HG03064 (cell line): ENCODE measurements around the gene KCNMB2.
A peak's percentile ranks its signal among the peaks of the same experiment; 100 is the strongest.

Source experiments
- ATAC-seq: cut with Tn5 transposase; IDR thresholded peaks from one replicate; pipeline ENCODE4 v1.9.1; 2021; ENCODE audit warnings: low read depth; ENCODE audit not compliant: unreplicated experiment

KCNMB2 gene

DNA sequence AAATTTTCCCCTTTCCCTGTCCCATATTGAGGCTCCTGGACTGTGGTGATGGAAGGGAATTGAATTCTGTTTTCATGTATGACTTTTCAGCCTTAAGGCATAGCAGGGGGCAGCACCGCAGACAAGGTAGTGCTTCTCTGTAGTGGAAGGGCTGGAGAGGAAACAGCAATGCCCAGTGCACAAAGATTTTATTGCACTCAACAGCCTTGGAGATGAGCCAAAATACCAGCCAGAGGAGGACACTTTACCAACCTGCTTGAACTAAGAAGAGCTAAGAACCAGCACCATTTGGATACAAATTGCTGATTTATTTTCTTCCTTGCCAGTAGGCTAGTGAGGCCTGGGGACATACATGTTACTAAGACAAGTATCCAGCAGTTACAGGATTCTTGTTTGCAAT is 98.7 kb downstream of the KCNMB2 start:
- ATAC-seq: no peak

DNA sequence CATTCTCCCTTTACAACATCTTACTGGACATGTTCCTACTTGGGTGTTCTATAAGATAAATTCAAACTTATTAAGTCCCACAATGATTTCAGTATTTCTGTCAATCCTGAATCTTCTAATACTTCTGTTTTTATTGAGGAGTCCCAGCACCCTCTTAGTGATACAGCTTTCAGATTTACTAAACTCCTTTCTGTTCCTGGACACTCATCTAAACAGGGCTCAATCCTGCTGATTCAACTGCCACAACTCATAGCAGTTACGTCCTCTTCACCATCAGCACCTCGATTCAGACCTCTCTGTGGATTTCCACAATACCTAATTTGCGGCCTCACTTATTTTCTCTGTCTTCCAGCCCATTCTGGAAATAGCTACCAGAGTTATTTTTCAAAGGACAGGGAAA is 101.6 kb downstream of the KCNMB2 start:
- ATAC-seq: no peak

DNA sequence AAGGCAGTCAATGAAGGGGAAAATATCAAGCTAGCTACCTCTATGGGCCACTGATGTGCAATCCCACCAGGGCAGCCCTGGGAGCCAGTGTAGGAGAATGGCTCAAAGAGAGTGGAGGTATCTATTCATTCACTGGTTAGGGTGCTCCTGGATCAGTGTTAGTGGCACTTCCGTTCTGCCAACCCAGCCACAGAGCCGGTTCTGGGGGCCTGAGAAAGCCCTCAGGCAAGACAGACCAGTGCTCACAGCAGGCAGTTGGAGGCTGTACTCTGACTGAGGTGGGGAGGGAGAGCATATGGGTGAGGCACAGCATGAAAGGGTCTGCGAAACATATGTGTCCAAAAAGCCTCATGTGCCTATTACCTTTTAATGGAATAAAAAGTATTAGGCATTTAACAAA is 109.3 kb downstream of the KCNMB2 start:
- ATAC-seq: no peak

DNA sequence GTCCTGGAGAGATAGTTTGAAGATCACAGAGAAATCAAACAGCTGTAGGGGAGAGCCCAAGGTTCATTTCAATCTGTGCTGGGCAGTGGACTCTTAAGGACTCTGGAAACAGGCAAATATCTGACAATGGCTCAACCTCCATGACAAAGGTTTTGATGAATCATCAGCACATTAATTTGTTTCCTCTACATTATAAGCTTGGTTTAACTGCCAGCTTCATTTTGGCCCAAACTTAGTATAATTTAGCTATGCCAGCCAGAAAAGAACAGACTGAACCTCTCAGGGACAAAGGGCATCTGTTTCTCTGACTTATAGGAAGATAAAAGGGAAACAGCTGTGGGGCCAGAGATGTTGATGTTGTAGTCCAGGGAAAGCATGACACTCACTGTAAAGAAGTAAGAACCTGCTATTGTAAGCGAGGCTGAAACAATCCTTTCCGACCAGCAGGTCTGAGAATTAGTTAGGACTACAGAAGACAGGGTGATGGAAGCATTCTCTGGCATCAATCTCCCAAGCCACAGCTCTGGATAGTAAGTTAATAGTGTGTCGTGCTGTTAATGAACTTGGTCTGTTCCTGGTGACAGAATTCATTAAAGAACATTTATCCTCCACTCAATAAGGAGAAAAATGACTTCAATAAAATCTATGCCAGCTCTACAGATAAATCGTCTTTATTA is 110.1 kb downstream of the KCNMB2 start:
- ATAC-seq: no peak

DNA sequence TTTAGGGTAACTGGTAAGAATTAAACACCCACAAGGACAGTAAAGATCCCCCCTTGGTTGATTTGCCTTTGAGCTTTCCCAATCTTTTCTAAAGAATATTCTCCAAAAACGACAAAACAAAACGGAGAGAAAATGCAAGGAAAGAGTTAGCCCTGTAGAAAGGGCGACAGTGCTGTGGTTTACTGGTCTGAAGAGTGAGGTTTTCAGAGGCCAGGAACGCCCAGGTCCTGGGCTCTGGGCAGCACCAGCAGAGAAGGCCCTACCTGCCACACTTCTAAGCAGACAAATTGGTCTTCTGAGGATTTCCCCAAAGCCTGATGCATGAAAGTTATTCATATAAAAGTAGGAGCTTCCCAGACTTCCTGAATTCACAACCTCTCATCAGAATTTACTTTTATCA is 119.3 kb downstream of the KCNMB2 start:
- no peak for ATAC-seq

DNA sequence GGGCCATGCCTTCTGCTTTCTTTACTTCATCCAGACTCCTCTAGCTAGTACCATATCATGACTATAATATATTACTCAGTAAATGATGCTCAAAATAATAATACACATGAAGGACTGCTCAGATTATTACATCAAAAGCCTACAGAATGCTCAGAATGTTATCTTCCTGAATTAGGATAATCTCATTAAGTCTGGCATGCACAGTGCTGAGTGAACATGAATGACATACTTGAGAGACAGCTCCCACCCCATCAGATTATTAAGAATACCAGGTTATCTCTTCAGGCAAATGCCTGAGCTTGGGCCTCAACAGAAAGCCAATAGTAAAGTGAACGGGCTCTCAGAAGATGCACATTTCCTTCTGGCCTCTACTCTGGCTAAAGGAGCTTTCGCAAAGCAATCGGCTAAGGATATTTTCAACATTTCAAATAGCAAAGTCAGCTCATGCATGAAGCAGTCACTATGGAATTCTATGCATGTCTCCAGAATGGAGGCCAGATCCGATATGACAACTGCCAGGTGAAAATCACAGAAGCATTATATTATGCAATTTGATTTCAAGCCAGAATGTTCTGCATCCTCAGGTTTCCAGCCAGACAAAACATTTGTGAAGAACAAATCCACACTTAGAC is 122.6 kb downstream of the KCNMB2 start:
- no peak for ATAC-seq

DNA sequence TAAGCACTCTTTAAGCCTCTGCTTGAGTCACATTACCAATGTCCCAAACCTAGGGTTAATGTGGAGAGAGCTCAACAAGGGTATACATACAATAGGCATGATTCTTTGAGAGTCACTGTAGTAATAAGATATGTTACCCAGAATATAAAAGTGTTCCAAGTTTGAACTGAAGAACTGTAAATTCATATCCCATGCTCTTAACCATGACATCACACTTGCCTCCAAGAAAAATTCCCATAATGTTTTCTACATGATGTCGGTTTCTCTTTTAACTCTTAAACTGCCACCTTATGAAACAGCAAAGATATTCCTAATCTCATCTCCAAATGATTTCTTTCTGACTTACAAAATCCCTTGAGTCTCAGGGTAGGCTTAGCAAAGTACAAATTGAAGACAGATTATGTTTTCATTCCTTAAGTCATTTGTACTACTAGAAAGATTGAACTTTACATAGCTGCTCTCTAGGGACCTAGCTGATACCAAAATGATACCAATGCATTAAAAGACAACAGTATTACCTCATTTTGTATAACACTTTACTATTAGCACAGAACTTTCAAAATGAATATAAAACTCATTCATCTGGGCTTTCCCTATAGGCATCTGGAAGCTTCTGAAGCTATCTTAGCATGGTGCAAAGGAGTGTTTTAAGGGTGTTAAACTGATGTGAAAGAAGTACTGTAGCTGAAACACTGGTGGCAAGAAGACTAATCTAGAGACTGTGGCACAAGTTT is 127.1 kb downstream of the KCNMB2 start:
- peak; percentile 66 for ATAC-seq

DNA sequence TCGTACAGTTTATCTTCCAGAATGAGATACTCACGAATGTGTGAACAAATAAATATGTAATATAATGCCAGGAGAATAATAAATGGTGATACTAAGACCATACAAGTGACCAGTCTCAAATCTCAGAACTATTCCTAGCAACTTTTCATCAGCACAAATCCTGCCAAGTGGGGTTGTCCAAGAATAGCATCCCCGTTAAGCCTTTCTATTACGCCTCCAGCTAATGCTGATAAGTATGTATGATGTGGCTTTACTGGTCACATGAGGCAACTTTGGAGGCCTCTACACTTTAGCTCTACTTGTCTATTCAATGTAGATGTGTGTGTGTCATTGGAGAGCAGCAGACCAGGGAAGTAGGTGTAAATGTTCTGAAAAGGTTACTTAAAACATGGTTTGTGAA is 129.5 kb downstream of the KCNMB2 start:
- ATAC-seq: no peak

DNA sequence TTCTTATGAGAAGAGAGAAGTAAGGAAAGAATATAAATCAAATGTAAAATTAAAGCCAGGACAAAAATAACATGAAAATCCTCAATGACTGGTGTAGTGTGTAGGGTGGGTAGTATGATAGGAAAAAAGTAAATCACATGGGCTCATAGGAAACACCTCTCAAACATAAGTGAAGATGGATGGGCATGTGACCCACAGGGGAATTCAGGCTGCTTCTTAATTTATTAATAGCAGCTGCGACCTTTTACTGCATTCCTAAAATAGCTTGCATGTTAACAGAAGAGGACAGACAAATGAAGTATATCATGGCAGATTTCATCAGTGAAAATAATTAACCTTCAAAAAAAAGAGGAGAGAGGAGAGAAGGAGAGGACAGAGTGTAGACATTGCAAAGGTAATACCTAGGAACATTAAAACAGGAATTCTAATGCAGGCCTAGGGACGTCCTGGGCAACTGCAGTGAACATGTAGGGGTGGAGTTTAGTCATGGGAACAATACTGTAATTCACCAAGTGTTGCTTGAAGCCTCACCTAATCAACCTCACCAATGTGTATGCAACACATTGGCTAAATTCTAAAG is 132.9 kb downstream of the KCNMB2 start:
- no peak for ATAC-seq

DNA sequence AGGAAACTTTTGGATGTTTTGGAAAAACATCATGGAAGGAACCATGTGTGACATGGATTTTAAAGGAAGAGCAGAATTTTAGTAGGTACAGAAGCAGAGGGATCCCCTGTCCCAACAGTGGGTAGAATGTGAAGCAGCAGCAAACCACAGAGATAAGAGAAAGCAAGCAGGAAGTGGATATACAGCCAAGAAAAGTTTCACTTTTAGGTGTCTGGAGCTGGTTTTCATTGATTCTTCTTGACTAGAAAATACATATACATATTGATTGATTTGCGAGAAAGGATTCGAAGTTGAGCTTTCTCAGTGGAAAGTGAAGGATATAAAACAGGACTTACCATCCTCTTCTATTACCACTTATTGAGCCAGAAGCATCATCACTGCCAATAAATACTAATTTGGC is 133.5 kb downstream of the KCNMB2 start:
- no peak for ATAC-seq

DNA sequence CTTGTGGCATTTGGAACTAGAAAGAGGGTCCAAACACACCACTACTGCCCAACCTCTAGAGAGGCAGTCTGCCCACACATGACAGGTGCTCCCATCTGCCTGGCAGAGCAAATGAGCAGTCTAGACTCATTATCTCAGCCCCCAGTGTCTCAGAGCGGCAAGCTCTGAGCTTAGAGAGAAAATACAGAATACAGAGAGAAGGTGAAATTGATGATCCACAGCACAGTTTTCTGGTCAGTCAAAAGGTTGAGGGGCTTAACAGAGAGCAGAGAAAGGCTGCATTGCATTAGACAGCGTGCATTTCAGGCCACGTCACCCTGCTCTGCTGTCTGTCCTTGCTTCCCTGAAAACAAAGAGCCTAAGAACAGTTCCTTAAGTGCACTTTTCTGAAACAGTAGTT is 135.1 kb downstream of the KCNMB2 start:
- ATAC-seq: peak; percentile 46

DNA sequence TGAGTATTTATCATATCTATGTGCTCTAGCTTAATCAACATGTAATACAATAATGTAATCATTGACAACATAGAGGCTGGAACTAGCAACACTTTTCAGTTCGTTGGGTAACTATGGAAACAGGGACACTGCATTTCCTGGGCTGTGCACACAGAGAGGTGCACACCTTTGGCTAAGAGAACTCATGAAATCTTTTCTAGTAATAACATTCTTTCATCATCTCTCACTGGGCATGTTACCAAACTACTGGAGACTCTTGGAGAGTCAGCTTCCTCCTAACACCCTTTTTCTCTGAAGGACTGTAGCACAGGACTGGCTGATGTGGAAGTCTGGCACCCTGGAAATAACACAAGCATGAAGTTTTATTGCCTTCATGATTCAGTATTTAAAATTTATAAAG is 135.6 kb downstream of the KCNMB2 start:
- peak; percentile 65 for ATAC-seq

DNA sequence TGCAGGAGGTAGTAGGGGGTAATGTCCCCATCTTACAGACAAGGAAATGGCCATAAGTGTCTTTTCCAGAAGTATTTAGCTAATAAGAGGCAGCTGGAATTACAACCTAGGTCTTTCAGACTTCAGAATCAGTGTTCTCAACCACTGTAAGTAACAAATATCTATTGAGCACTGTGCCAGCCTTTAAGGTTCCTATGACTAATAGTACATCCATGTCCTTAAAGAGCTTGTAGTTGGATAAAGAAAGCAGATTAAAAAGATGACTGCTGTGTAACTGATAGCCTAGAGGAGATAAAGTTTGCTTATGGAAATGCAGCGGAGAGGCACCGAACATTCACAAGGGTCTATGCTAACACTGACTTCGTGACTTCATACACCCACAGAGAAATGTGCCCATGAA is 136.0 kb downstream of the KCNMB2 start:
- ATAC-seq: no peak

DNA sequence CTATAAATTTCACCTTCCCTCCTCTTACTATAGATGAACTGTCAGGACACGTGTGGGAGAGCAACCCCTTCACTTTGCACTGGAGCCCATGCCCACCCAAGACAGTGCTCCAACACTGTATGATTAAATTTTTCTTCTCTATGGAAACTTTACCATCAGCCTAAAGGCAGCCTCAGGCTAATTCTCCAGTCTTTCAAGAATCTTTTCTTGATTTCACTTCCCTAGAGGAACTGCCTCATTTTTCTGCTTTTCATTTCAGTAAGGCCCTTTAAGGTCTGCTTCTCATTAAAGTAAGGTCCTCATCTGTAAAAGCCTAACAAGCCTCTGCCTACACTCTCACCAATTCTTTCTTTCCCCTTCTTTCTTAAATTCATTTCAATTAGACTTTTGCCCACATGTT is 137.3 kb downstream of the KCNMB2 start:
- no peak for ATAC-seq

DNA sequence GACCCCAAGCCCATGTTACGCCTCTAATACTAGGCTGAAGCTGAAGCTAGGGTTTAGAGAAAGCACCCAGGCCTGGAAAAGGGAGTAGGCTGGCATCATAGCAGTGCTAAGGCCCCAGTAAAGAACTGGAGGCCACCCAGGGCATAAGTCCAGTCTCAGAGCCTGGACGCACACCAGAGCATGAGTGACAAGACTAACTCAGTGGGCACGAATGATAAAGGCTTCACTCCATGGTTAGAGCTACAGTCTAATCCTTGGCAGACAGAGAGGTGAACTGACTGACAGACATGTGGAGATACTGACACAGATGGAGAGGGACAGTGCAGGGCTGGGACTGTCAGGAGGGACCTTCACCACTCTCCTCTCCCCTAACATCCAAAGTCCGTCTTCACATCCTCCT is 139.8 kb downstream of the KCNMB2 start:
- ATAC-seq: no peak

DNA sequence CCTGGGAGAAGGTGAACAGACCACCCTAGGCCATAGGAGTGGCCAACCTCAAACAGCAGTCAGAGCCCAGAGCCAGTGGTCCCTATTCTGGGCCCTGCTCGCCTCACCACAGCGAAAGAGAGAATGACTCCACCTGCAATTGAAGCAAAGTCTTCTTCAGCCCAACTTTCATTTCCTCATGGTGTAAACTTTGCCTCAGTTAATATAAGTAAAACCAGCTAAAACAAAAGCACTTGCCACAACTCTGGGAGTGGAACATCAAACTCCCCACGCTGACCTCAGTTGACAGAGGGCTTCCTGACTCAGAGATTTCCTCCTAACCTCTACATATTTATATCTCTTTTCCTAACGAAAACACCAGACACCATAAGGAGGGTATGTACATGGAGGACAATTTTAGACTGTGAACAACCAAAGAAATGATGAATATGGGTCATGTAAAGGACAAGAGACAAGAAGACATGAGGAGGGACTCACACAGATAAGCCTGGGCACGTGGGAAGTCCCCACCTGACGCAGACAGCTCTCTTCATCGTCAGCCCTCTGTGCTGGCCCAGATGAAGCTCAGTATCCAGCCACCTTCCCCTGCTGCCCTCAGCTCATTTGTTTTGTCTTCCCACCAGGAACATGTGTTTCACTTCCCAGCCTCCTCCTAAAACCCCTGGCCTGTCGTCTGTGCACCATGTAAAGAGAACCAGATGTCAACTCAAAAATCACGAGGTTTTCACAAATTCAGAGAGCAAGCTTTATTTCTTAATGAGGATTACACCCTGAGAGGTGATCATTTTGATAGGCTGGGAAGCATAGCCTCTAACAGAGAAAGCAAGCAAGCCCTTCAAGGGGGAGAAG is 140.9 kb downstream of the KCNMB2 start:
- no peak for ATAC-seq

DNA sequence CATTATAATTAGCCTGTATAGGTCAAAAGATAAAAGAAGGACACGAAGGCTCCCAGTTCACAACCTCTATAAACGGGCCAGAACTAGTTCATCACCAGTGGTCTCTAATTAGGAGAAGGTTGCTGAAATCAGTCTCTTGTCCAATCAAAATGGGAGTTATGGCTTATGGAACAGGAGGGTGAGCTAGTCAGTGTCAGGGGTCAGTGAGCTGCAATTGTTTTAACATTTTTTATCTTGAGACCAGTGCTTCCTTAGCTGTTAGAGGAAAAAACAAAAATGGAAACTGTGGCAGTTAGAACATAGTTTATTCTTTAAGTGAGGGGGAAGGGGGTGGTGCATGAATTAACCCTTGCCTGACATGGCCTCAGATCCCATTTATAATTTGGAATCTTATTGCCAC is 141.7 kb downstream of the KCNMB2 start:
- ATAC-seq: no peak

DNA sequence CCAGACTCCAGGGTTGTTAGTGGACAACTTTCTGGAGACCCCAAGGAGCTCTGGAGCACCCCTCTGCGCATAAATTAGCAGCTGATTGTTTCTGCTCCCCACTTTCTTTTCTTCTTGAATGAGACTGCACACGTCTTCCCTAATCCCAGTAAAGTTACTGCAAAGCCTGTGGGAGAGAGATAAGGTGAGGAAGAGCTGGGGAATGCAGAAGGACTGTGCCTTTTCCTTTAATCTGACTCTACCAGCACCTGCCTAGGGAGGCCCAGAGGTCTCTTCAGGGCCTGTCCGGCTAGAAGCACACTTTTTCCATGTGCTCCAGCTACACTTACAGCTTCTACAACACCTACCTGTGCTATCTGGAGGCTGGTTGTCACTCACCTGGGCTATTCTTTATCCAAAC is 143.8 kb downstream of the KCNMB2 start:
- no peak for ATAC-seq

DNA sequence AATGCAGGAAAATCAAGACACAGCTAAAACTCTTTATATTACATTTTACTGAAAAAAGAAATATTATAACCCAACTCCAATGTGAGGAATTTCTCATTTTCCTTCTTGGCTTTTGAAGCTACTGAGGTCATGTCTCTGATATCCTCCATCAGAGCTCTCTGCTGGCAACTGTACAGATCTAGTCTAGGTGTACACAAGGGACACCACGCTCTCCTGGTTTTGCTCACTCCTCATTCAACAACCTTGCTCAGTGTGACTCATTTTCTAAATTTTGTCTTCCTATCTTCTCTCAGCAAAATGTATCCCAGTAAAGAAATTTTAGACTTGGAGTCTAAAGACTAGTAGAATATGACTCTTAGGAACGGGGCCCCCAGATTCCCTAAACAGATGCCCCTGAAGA is 144.3 kb downstream of the KCNMB2 start:
- no peak for ATAC-seq

DNA sequence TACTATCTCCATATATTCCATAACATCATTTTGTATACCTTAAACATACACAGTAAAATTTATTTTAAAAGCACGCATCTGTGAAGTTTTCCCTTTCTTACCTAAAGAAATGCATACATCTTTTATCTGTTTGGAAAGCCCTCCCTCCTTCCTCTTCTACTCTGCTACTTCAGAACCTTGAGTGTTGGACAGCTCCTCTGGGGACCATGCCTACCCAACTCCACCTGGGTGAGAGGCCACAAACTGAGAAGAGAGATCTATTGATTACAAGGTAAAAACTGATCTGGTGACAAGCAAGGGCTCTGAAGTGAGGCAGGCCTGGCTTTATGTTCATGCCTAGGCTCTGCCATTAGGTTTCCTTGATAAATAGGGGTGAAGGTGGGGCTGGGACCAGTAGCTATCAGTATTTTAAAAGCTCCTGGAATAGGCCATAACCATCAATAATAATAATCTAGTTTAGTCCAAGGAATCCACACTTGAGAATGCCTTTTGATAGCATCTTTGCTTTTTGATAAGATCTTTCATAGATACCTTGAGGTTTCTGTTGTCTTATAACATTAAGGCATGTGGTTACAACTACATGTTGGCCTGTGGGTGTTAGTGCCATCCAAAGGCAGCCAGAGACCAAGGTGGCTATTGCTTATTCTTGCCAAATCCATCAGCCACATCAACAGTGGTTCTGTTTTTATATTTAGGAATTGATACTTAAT is 148.8 kb downstream of the KCNMB2 start:
- ATAC-seq: no peak
